ENCODE data around the gene NBPF1. TPM values are rescaled to one million over a fixed set of nuclear protein-coding genes. Genes with fewer than 3 reads are reported as not detected.
A peak's percentile ranks its signal among the peaks of the same experiment; 100 is the strongest.
"Not testable (repeated sequence)": the region's sequence is repeated elsewhere in the genome, so short reads cannot be mapped to it uniquely, and the experiment has no call there.

NBPF1 gene
- total RNA-seq, 1 donor from 2014 or later, result 9.2 TPM

GRCh38 chr1:16545682-16546095 lies 67.7 kb downstream of the NBPF1 start:
- H3K36me3 ChIP-seq; DNase-seq (ENCODE audit: low spot score in 2 of 2); H3K4me3 ChIP-seq; H3K4me1 ChIP-seq; H3K27ac ChIP-seq; intact Hi-C loops (cut with DNase I); H3K9me3 ChIP-seq; H3K27me3 ChIP-seq: not testable (repeated sequence)

- H3K36me3 ChIP-seq; H3K4me3 ChIP-seq; DNase-seq (ENCODE audit: low spot score in 2 of 2); H3K9me3 ChIP-seq; H3K4me1 ChIP-seq; H3K27ac ChIP-seq; H3K27me3 ChIP-seq; intact Hi-C loops (cut with DNase I): not testable (repeated sequence)
Observed at GRCh38 chr1:16540421-16540893, 72.9 kb downstream of the NBPF1 start.

- H3K4me1 ChIP-seq; H3K27me3 ChIP-seq; H3K9me3 ChIP-seq; DNase-seq (ENCODE audit: low spot score in 2 of 2); intact Hi-C loops (cut with DNase I); H3K27ac ChIP-seq; H3K36me3 ChIP-seq; H3K4me3 ChIP-seq: not testable (repeated sequence)
Observed at GRCh38 chr1:16537528-16537927, 75.8 kb downstream of the NBPF1 start.

- H3K27me3 ChIP-seq; H3K4me3 ChIP-seq; DNase-seq (ENCODE audit: low spot score in 2 of 2); intact Hi-C loops (cut with DNase I); H3K9me3 ChIP-seq; H3K27ac ChIP-seq; H3K36me3 ChIP-seq; H3K4me1 ChIP-seq: not testable (repeated sequence)
Observed at GRCh38 chr1:16536796-16537195, 76.6 kb downstream of the NBPF1 start.

GRCh38 chr1:16535898-16536297 lies 77.5 kb downstream of the NBPF1 start:
- intact Hi-C loops (cut with DNase I); DNase-seq (ENCODE audit: low spot score in 2 of 2); H3K27ac ChIP-seq; H3K4me3 ChIP-seq; H3K36me3 ChIP-seq; H3K9me3 ChIP-seq; H3K27me3 ChIP-seq; H3K4me1 ChIP-seq: not testable (repeated sequence)

GRCh38 chr1:16535487-16535886 lies 77.9 kb downstream of the NBPF1 start:
- H3K4me3 ChIP-seq, result peak overlapping the region; percentile 19 to 42
- H3K36me3 ChIP-seq; intact Hi-C loops (cut with DNase I); H3K4me1 ChIP-seq; H3K9me3 ChIP-seq; H3K27ac ChIP-seq; H3K27me3 ChIP-seq: not testable (repeated sequence)
- DNase-seq (ENCODE audit: low spot score in 2 of 2), result peak in 1 of 2 donors; percentile 67

GRCh38 chr1:16534829-16535456 lies 78.4 kb downstream of the NBPF1 start:
- H3K9me3 ChIP-seq; H3K27me3 ChIP-seq; H3K36me3 ChIP-seq; H3K27ac ChIP-seq; H3K4me1 ChIP-seq; intact Hi-C loops (cut with DNase I): not testable (repeated sequence)
- H3K4me3 ChIP-seq, result peak overlapping the region; percentile 19 to 42
- DNase-seq (ENCODE audit: low spot score in 2 of 2), result peak in 1 of 2 donors; percentile 67

GRCh38 chr1:16534239-16534828 lies 79.0 kb downstream of the NBPF1 start:
- H3K4me3 ChIP-seq, result peak overlapping the region; percentile 10 to 24
- H3K27ac ChIP-seq; H3K36me3 ChIP-seq; H3K27me3 ChIP-seq; H3K9me3 ChIP-seq; DNase-seq (ENCODE audit: low spot score in 2 of 2); intact Hi-C loops (cut with DNase I); H3K4me1 ChIP-seq: not testable (repeated sequence)

- DNase-seq (ENCODE audit: low spot score in 2 of 2); H3K4me3 ChIP-seq; H3K27me3 ChIP-seq; H3K9me3 ChIP-seq; H3K4me1 ChIP-seq; intact Hi-C loops (cut with DNase I); H3K27ac ChIP-seq; H3K36me3 ChIP-seq: not testable (repeated sequence)
- TF ChIP-seq CTCF (IDR thresholded peaks at IDR 0.05), result peak in 1 of 3 experiments; percentile 19
Observed at GRCh38 chr1:16532235-16532991, 81.0 kb downstream of the NBPF1 start.

- H3K9me3 ChIP-seq; H3K27me3 ChIP-seq; H3K27ac ChIP-seq; intact Hi-C loops (cut with DNase I); DNase-seq (ENCODE audit: low spot score in 2 of 2); H3K36me3 ChIP-seq; H3K4me3 ChIP-seq; H3K4me1 ChIP-seq: not testable (repeated sequence)
Observed at GRCh38 chr1:16528338-16528737, 85.0 kb downstream of the NBPF1 start.

GRCh38 chr1:16525769-16526168 lies 87.6 kb downstream of the NBPF1 start:
- intact Hi-C loops (cut with DNase I); H3K27me3 ChIP-seq: not testable (repeated sequence)

GRCh38 chr1:16521679-16522078 lies 91.7 kb downstream of the NBPF1 start:
- DNase-seq (ENCODE audit: low spot score in 2 of 2); H3K9me3 ChIP-seq; H3K27ac ChIP-seq; H3K36me3 ChIP-seq; H3K27me3 ChIP-seq; intact Hi-C loops (cut with DNase I); H3K4me1 ChIP-seq; H3K4me3 ChIP-seq: not testable (repeated sequence)

More at GRCh38 chr1:16525769-16526168, 87.6 kb downstream of the NBPF1 start:
- H3K4me3 ChIP-seq; H3K9me3 ChIP-seq; H3K4me1 ChIP-seq; H3K36me3 ChIP-seq; DNase-seq (ENCODE audit: low spot score in 2 of 2); H3K27ac ChIP-seq: not testable (repeated sequence)
